ENCODE measurements around the gene KLK6. TPM values are rescaled to one million over a fixed set of nuclear protein-coding genes. Genes with fewer than 3 reads are reported as not detected.

Gene KLK6
- total RNA-seq: under 1 TPM in 5 of 8 experiments, not detected in 3; 0.13 to 0.59 (median 0.21) TPM

DNA sequence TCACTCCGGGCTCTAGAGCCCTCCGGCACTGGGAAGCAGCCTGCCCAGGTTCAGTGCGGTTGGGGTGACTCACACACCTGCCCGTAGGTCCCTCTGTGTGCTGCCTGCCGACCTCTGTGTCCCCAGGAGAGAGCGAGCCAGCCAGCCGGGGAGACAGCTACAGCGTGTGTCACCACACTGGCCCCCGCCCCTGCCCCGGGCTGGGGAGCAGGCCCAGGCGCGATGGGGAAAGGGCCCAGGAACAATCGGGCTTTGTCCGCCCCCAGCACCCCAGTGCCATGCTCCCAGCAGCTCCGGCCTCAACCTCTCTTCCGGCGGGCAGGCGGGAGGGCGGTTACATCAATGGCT lies at the start of gene KLK6:
Gene KLK6, minus strand, starts transcription at position 179 of the 348 bp plus-strand sequence. CDS start 1,487 bp downstream, outside the sequence.
- WGBS, 10 experiments: 27 to 86% (median 60%) methylated on average over 1 to 4 of the region's 19 CpGs; no CpG with 5 or more reads in 6 of the 10 experiments
- Histone ChIP-seq H3K4me1 (replicated peaks in 1 of 2) (no peaks in the 10 kb centered on the region), H3K27ac (no peak within 1 kb of the TSS), H3K4me3 (no peak within 1 kb of the TSS)
- in situ Hi-C loops (cut with MboI; ENCODE audit: low pct_unique_long_range_greater_than_20kb in 2 of 9, low sequenced_read_pairs in 9 of 9, unreplicated experiment in 9 of 9): no loop called here
- ATAC-seq (replicated peaks in 6 of 8): no peak

DNA sequence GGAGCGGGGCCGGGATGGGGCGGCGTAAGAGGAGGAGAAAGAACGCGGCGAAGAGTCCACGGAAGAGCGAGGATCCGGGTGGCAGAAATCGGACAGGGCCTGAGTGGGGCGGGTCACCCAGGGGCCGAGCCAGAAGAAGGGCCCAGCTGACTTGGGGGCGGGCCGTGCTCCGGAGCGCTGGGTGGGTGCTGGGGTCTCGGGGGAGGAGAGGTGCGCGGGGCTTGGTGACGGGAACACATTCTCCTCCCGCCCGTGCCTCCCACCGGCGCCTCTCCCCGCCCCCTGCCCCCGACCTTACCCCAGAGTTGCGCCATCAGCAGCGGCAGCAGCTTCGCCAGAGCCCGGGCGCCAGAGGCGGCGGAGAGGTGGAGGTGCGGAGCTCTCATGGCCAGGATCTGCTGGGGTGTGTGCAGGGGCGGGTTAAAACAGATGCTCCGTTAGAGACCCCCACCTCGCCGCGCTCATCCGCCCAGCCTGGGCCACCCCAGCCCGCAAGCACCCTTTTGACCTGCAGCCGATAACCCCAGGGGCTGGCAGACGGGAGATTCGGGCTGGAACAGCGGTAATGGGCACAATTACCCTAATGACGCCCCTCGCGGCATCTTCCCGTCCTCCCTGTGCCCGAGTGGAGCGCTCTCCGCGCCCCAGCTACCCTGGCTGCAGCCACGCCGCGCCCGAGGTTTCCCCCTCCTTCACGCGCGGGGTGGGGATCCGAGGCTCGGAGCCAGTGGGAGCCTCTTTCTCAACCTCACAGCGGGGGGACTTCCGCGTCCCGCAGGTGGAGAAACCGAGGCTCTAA lies 49.6 kb upstream of the KLK6 start:
- ATAC-seq (replicated peaks in 6 of 8): peak in 2 of 8 experiments; percentile 7 to 27
- in situ Hi-C loops (cut with MboI; ENCODE audit: low pct_unique_long_range_greater_than_20kb in 2 of 9, low sequenced_read_pairs in 9 of 9, unreplicated experiment in 9 of 9): no loop called here
- no peak overlapping the region for H3K4me3 ChIP-seq
- WGBS, 10 experiments: 0 to 6% (median 0%) methylated on average over 3 to 18 of the region's 68 CpGs; no CpG with 5 or more reads in 7 of the 10 experiments
- no peak overlapping the region for H3K27ac ChIP-seq
- H3K4me1 ChIP-seq (replicated peaks in 1 of 2): peaks cover 0 to 3% of the 10 kb centered on the region in 2 donors

- Histone ChIP-seq H3K27ac (no peak overlapping the region), H3K4me3 (peak overlapping the region; percentile 10 to 41 (median 33)), H3K4me1 (replicated peaks in 1 of 2) (peaks cover 0 to 3% of the 10 kb centered on the region in 2 donors)
- 0% methylated on average over 1 to 25 of the region's 68 CpGs; no CpG with 5 or more reads in 3 of the 10 experiments for WGBS, 10 experiments
- in situ Hi-C loops (cut with MboI; ENCODE audit: low pct_unique_long_range_greater_than_20kb in 2 of 9, low sequenced_read_pairs in 9 of 9, unreplicated experiment in 9 of 9): no loop called here
- ATAC-seq (replicated peaks in 6 of 8): peak; percentile 70 to 84 (median 77)
These were observed 47.6 kb upstream of the KLK6 start for GRCh38 chr19:51016798-51017683.

GRCh38 chr19:51015691-51016267 lies 46.4 kb upstream of the KLK6 start:
- H3K4me1 ChIP-seq (replicated peaks in 1 of 2): peaks cover 0 to 3% of the 10 kb centered on the region in 2 donors
- 60 to 68% methylated on average over 1 to 3 of the region's 19 CpGs; no CpG with 5 or more reads in 8 of the 10 experiments for WGBS, 10 experiments
- H3K4me3 ChIP-seq: no peak overlapping the region
- ATAC-seq (replicated peaks in 6 of 8): no peak
- in situ Hi-C loops (cut with MboI; ENCODE audit: low pct_unique_long_range_greater_than_20kb in 2 of 9, low sequenced_read_pairs in 9 of 9, unreplicated experiment in 9 of 9): no loop called here
- no peak overlapping the region for H3K27ac ChIP-seq

DNA sequence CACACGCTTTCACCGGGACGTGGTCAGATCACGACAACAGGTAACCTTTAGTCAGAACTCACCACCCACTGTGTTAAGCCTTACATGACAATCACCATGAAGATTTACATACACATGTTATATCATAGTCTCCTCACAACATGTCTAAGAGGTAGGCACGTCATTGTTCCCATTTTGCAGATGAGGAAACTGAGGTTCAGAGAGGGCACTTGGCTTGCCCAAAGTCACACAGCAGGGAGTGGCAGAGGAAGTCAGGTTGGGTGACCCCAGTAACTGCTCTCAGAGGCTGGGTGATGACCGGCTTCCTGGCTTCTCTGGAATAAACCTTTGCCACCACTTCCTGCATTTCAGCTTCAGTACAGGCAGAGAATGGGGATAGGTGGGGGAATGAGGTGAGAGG lies 44.9 kb upstream of the KLK6 start:
- H3K4me3 ChIP-seq: no peak overlapping the region
- 0 to 90% (median 75%) methylated on average over 1 to 5 of the region's 6 CpGs; no CpG with 5 or more reads in 4 of the 10 experiments for WGBS, 10 experiments
- ATAC-seq (replicated peaks in 6 of 8): no peak
- H3K4me1 ChIP-seq (replicated peaks in 1 of 2): peaks cover 0 to 3% of the 10 kb centered on the region in 2 donors
- in situ Hi-C loops (cut with MboI; ENCODE audit: low pct_unique_long_range_greater_than_20kb in 2 of 9, low sequenced_read_pairs in 9 of 9, unreplicated experiment in 9 of 9): no loop called here
- no peak overlapping the region for H3K27ac ChIP-seq

GRCh38 chr19:51012661-51013190 lies 43.3 kb upstream of the KLK6 start:
- Histone ChIP-seq H3K4me1 (replicated peaks in 1 of 2) (no peaks in the 10 kb centered on the region), H3K27ac (no peak overlapping the region), H3K4me3 (no peak overlapping the region)
- no peak for ATAC-seq (replicated peaks in 6 of 8)
- in situ Hi-C loops (cut with MboI; ENCODE audit: low pct_unique_long_range_greater_than_20kb in 2 of 9, low sequenced_read_pairs in 9 of 9, unreplicated experiment in 9 of 9): no loop called here
- WGBS, 10 experiments: 14 to 87% (median 53%) methylated on average over 2 to 9 of the region's 12 CpGs; no CpG with 5 or more reads in 2 of the 10 experiments

- Histone ChIP-seq H3K4me3 (no peak overlapping the region), H3K4me1 (replicated peaks in 1 of 2) (no peaks in the 10 kb centered on the region), H3K27ac (no peak overlapping the region)
- WGBS, 10 experiments: 7 to 72% (median 30%) methylated on average over 2 to 3 of the region's 4 CpGs; no CpG with 5 or more reads in 6 of the 10 experiments
- in situ Hi-C loops (cut with MboI; ENCODE audit: low pct_unique_long_range_greater_than_20kb in 2 of 9, low sequenced_read_pairs in 9 of 9, unreplicated experiment in 9 of 9): no loop called here
- no peak for ATAC-seq (replicated peaks in 6 of 8)
These were observed 40.8 kb upstream of the KLK6 start for GRCh38 chr19:51010066-51010795.

DNA sequence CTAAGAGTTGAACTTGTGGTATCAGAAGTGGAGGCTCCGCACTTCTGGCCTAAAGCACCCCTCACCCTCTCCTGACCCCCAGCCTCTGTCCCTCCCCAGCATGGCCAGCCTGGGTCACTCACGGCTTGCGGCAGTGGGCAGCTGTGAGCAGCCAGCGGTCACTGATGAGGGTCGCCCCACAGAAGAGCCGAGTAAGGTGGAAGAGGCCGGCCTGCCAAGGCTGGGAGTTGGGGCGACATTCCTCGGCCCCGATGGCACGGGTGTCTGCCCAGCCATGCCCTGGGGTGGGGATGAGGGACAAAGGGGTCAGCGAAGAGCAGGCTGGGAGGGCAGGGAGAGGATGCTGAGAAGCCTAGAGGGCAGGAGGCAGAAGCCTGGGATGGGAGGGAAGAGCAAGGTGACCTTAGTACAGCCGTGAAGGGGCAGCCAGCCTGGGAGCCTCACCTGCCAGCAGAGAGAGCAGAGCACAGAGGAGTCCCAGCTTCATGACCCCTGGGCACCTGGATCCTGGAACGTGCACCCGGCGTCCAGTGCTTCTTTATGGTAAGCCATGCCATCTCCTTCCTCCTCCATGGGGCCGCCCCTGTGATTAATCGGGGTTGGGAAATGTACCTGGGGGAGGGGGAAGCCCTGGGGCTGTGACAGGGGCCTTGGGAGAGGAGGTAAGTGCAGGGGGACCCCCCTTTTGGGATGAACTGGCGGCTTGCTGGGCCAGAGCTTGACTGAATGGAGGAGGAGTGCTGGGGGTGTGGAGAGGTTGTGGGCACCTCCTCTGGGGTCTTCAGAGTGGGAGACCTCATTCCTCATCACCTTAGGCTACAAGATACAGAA lies 39.9 kb upstream of the KLK6 start:
- 53 to 73% (median 62%) methylated on average over 3 to 8 of the region's 19 CpGs; no CpG with 5 or more reads in 7 of the 10 experiments for WGBS, 10 experiments
- Histone ChIP-seq H3K4me3 (no peak overlapping the region), H3K4me1 (replicated peaks in 1 of 2) (no peaks in the 10 kb centered on the region), H3K27ac (no peak overlapping the region)
- in situ Hi-C loops (cut with MboI; ENCODE audit: low pct_unique_long_range_greater_than_20kb in 2 of 9, low sequenced_read_pairs in 9 of 9, unreplicated experiment in 9 of 9): no loop called here
- ATAC-seq (replicated peaks in 6 of 8): no peak

- Histone ChIP-seq H3K27ac (no peak overlapping the region), H3K4me3 (no peak overlapping the region), H3K4me1 (replicated peaks in 1 of 2) (no peaks in the 10 kb centered on the region)
- in situ Hi-C loops (cut with MboI; ENCODE audit: low pct_unique_long_range_greater_than_20kb in 2 of 9, low sequenced_read_pairs in 9 of 9, unreplicated experiment in 9 of 9): no loop called here
- 43 to 73% (median 69%) methylated on average over 1 to 3 of the region's 3 CpGs; no CpG with 5 or more reads in 6 of the 10 experiments for WGBS, 10 experiments
- ATAC-seq (replicated peaks in 6 of 8): no peak
These were observed 38.1 kb upstream of the KLK6 start for GRCh38 chr19:51007488-51007887.

GRCh38 chr19:51006406-51006805 lies 37.0 kb upstream of the KLK6 start:
- no peak for ATAC-seq (replicated peaks in 6 of 8)
- no peak overlapping the region for H3K4me3 ChIP-seq
- H3K4me1 ChIP-seq (replicated peaks in 1 of 2): no peaks in the 10 kb centered on the region
- H3K27ac ChIP-seq: no peak overlapping the region
- in situ Hi-C loops (cut with MboI; ENCODE audit: low pct_unique_long_range_greater_than_20kb in 2 of 9, low sequenced_read_pairs in 9 of 9, unreplicated experiment in 9 of 9): no loop called here
- 0 to 71% (median 52%) methylated on average over 1 to 7 of the region's 8 CpGs; no CpG with 5 or more reads in 3 of the 10 experiments for WGBS, 10 experiments

DNA sequence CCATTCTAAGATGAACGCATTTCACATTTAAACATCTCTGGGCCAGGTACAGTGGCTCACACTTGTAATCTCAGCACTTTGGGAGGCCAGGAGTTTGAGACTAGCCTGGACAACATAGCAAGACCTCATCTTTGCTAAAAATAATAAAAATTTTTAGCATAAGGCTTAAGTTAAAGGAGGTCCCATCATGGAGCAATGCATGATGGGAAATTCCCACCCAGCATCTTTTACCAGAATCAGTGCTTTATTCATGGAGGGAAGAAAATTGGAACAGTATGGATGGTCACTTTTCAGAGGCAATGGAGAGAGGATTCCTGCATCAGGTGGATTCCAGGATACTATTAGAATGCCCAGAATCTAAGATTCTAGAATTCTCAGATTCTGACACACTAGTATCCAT lies 35.9 kb upstream of the KLK6 start:
- no peak for ATAC-seq (replicated peaks in 6 of 8)
- H3K4me3 ChIP-seq: no peak overlapping the region
- H3K27ac ChIP-seq: no peak overlapping the region
- no peaks in the 10 kb centered on the region for H3K4me1 ChIP-seq (replicated peaks in 1 of 2)
- in situ Hi-C loops (cut with MboI; ENCODE audit: low pct_unique_long_range_greater_than_20kb in 2 of 9, low sequenced_read_pairs in 9 of 9, unreplicated experiment in 9 of 9): no loop called here
- 0 to 100% (median 71%) methylated on average over 1 of the region's 1 CpG; no CpG with 5 or more reads in 4 of the 10 experiments for WGBS, 10 experiments

Measured in motor neuron (in vitro differentiated cells).